Vagina (tissue), 2 donors: ENCODE data around the gene DCHS2. TPM values are rescaled to one million over a fixed set of nuclear protein-coding genes. Genes with fewer than 3 reads are reported as not detected.

Experiments
- DNase-seq, 2 donors: peaks; one replicate each; pipeline ENCODE4 v3.0.0-alpha.2; 2017; ENCODE audit errors: extremely low spot score in 2 of 2
- H3K27ac ChIP-seq: fragments of 200-600 bp; sonication (generic); one replicate; pipeline ENCODE4 v1.5.1; 2019
- H3K27me3 ChIP-seq: fragments of 200-600 bp; sonication (generic); one replicate; pipeline ENCODE4 v1.5.1; 2019
- H3K36me3 ChIP-seq, 2 donors: fragments of 200-600 bp; sonication (generic); one replicate each; pipeline ENCODE4 v1.5.1; 2017 to 2019
- H3K4me1 ChIP-seq: fragments of 200-600 bp; sonication (generic); one replicate; pipeline ENCODE4 v1.5.1; 2019
- H3K4me3 ChIP-seq, 2 donors: fragments of 200-600 bp; sonication (generic); 1 replicate in 1 of 2; 2 replicates in 1 of 2; pipeline ENCODE4 v1.5.1; 2016 to 2019
- H3K9me3 ChIP-seq: fragments of 200-600 bp; sonication (generic); one replicate; pipeline ENCODE4 v1.5.1; 2019
- CTCF ChIP-seq, 3 experiments: fragments of 450-650 bp in 2 of 3; fragments of 200-600 bp in 1 of 3; sonication (generic) in 1 of 3; IDR thresholded peaks; one replicate each; pipeline ENCODE4 v1.5.1; 2017 to 2019; ENCODE audit warnings: antibody characterized with exemption in 3 of 3, mild to moderate bottlenecking in 2 of 3, moderate library complexity in 2 of 3
- POLR2A ChIP-seq, 2 donors: fragments of 450-650 bp; IDR thresholded peaks; one replicate each; pipeline ENCODE4 v1.6.1; 2017; ENCODE audit warnings: antibody characterized with exemption in 2 of 2, mild to moderate bottlenecking in 2 of 2, moderate library complexity in 2 of 2
- POLR2AphosphoS5 ChIP-seq, 2 donors: sonication (generic); formaldehyde crosslinking; IDR thresholded peaks; one replicate each; pipeline ENCODE4 v1.9.0; 2017; ENCODE audit warnings: antibody characterized with exemption in 2 of 2, mild to moderate bottlenecking in 2 of 2, low read depth in 1 of 2; ENCODE audit not compliant: insufficient read depth in 1 of 2
- intact Hi-C: fragments of 100-400 bp; cut with DNase I; formaldehyde crosslinking; loops from one replicate; pipeline ENCODE4 v1.15.1; 2023
- total RNA-seq: library from RNA; depleted of rRNA; stranded (reverse); fragments of >200 nt; gene quantifications from one replicate; pipeline ENCODE4 v1.2.3, GENCODE V29; 2016

DCHS2 gene
- total RNA-seq, 1 donor from 2014 or later = 7.9 TPM

GRCh38 chr4:154354883-154355282 lies 136.7 kb downstream of the DCHS2 start:
- intact Hi-C loops = no loop called here
- H3K27ac ChIP-seq = no peak overlapping the region
- DNase-seq = no peak
- TF ChIP-seq CTCF (IDR thresholded peaks at IDR 0.05) = no peak
- no peak for TF ChIP-seq POLR2A (IDR thresholded peaks at IDR 0.05)
- no peak for TF ChIP-seq POLR2AphosphoS5 (IDR thresholded peaks at IDR 0.05; ENCODE audit: insufficient read depth in 1 of 2, low read depth in 1 of 2)
- H3K4me3 ChIP-seq = no peak overlapping the region
- no peaks in the 10 kb centered on the region for H3K9me3 ChIP-seq
- no peaks in the 10 kb centered on the region for H3K4me1 ChIP-seq
- H3K36me3 ChIP-seq = no peaks in the 10 kb centered on the region
- H3K27me3 ChIP-seq = no peaks in the 10 kb centered on the region

DNA sequence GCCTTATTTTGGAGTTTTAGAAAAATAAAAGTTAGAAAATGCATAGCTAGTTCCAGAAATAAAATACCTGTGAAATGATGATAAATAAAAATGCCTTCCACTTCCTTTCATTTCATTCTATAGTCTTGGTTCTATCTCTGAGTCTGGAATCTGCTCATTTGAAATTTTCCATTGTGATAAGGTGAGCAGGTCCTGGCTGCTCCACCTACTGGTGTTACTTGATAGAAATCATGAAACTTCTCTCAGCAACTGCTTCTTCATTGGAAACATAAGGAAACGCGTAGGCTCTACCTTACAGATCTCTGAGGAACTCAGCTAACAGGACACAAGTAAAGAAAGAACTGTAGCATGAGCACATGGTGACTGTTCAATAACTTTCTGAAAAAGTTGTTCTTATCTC lies 141.8 kb downstream of the DCHS2 start:
- H3K4me1 ChIP-seq = no peaks in the 10 kb centered on the region
- no peak overlapping the region for H3K4me3 ChIP-seq
- H3K27me3 ChIP-seq = no peaks in the 10 kb centered on the region
- TF ChIP-seq CTCF (IDR thresholded peaks at IDR 0.05) (no peak), POLR2A (IDR thresholded peaks at IDR 0.05) (no peak), POLR2AphosphoS5 (IDR thresholded peaks at IDR 0.05; ENCODE audit: insufficient read depth in 1 of 2, low read depth in 1 of 2) (no peak)
- no peak for DNase-seq
- H3K9me3 ChIP-seq = no peaks in the 10 kb centered on the region
- no peaks in the 10 kb centered on the region for H3K36me3 ChIP-seq
- no peak overlapping the region for H3K27ac ChIP-seq
- intact Hi-C loops = no loop called here

GRCh38 chr4:154348657-154349056 lies 142.9 kb downstream of the DCHS2 start:
- H3K27ac ChIP-seq = no peak overlapping the region
- TF ChIP-seq CTCF (IDR thresholded peaks at IDR 0.05) = no peak
- TF ChIP-seq POLR2AphosphoS5 (IDR thresholded peaks at IDR 0.05; ENCODE audit: insufficient read depth in 1 of 2, low read depth in 1 of 2) = no peak
- no peak for TF ChIP-seq POLR2A (IDR thresholded peaks at IDR 0.05)
- intact Hi-C loops = no loop called here
- H3K9me3 ChIP-seq = no peaks in the 10 kb centered on the region
- no peaks in the 10 kb centered on the region for H3K27me3 ChIP-seq
- H3K4me3 ChIP-seq = no peak overlapping the region
- no peaks in the 10 kb centered on the region for H3K36me3 ChIP-seq
- no peaks in the 10 kb centered on the region for H3K4me1 ChIP-seq
- DNase-seq = no peak

- DNase-seq = no peak
- Histone ChIP-seq H3K9me3 (no peaks in the 10 kb centered on the region), H3K36me3 (no peaks in the 10 kb centered on the region), H3K4me3 (no peak overlapping the region), H3K27ac (no peak overlapping the region), H3K27me3 (no peaks in the 10 kb centered on the region), H3K4me1 (no peaks in the 10 kb centered on the region)
- no peak for TF ChIP-seq CTCF (IDR thresholded peaks at IDR 0.05)
- no peak for TF ChIP-seq POLR2AphosphoS5 (IDR thresholded peaks at IDR 0.05; ENCODE audit: insufficient read depth in 1 of 2, low read depth in 1 of 2)
- TF ChIP-seq POLR2A (IDR thresholded peaks at IDR 0.05) = no peak
- intact Hi-C loops = no loop called here
Observed at GRCh38 chr4:154345359-154345758, 146.2 kb downstream of the DCHS2 start.

GRCh38 chr4:154344686-154345085 lies 146.9 kb downstream of the DCHS2 start:
- Histone ChIP-seq H3K9me3 (no peaks in the 10 kb centered on the region), H3K36me3 (no peaks in the 10 kb centered on the region), H3K4me1 (no peaks in the 10 kb centered on the region), H3K27me3 (no peaks in the 10 kb centered on the region), H3K27ac (no peak overlapping the region), H3K4me3 (no peak overlapping the region)
- TF ChIP-seq POLR2AphosphoS5 (IDR thresholded peaks at IDR 0.05; ENCODE audit: insufficient read depth in 1 of 2, low read depth in 1 of 2) (no peak), CTCF (IDR thresholded peaks at IDR 0.05) (no peak), POLR2A (IDR thresholded peaks at IDR 0.05) (no peak)
- no peak for DNase-seq
- intact Hi-C loops = no loop called here
